Liver (tissue), 3 donors: Measurements from ENCODE around the gene SIAH1.
A peak's percentile ranks its signal among the peaks of the same experiment; 100 is the strongest.

ENCODE experiments used
- EGR1 ChIP-seq, 2 donors: IDR thresholded peaks; 2 replicates each; pipeline ENCODE4 v1.6.1; 2016 to 2018; ENCODE audit warnings: antibody characterized with exemption in 2 of 2, low read depth in 2 of 2
- FOXA1 ChIP-seq: IDR thresholded peaks from 2 replicates; pipeline ENCODE4 v1.6.1; 2016; ENCODE audit warnings: antibody characterized with exemption
- GABPA ChIP-seq, 2 donors: IDR thresholded peaks in 1 of 2; conservative IDR thresholded peaks in 1 of 2; 2 replicates each; pipeline ENCODE4 v1.6.1; 2016; ENCODE audit warnings: antibody characterized with exemption in 2 of 2, mild to moderate bottlenecking in 1 of 2, moderate library complexity in 1 of 2
- JUND ChIP-seq, 2 donors: IDR thresholded peaks; 2 replicates each; pipeline ENCODE4 v1.6.1; 2016; ENCODE audit warnings: antibody characterized with exemption in 2 of 2
- RAD21 ChIP-seq, 2 donors: IDR thresholded peaks; 2 replicates each; pipeline ENCODE4 v1.6.1; 2016; ENCODE audit warnings: antibody characterized with exemption in 2 of 2, mild to moderate bottlenecking in 2 of 2
- TAF1 ChIP-seq: conservative IDR thresholded peaks from 2 replicates; pipeline ENCODE4 v1.6.1; 2016; ENCODE audit warnings: antibody characterized with exemption, mild to moderate bottlenecking
- YY1 ChIP-seq: IDR thresholded peaks from 2 replicates; pipeline ENCODE4 v1.6.1; 2016; ENCODE audit warnings: antibody characterized with exemption, mild to moderate bottlenecking
- TF ChIP-seq, protein P1 (sequence below): fragments of 150-350 bp; IDR thresholded peaks from 2 replicates; pipeline ENCODE4 v1.5.1; 2017; ENCODE audit warnings: improper control_type of control experiment, low read depth, low read length; ENCODE audit not compliant: missing input control
- TF ChIP-seq, protein P2 (sequence below): IDR thresholded peaks from 2 replicates; pipeline ENCODE4 v1.6.1; 2016; ENCODE audit warnings: antibody characterized with exemption, mild to moderate bottlenecking
- TF ChIP-seq, protein P3 (sequence below): IDR thresholded peaks from 2 replicates; pipeline ENCODE4 v1.6.1; 2016; ENCODE audit warnings: antibody characterized with exemption
- TF ChIP-seq, protein P4 (sequence below): IDR thresholded peaks from 2 replicates; pipeline ENCODE4 v1.6.1; 2016; ENCODE audit warnings: antibody characterized with exemption
- donor health status: healthy.
- donor health status: healthy.

DNA sequence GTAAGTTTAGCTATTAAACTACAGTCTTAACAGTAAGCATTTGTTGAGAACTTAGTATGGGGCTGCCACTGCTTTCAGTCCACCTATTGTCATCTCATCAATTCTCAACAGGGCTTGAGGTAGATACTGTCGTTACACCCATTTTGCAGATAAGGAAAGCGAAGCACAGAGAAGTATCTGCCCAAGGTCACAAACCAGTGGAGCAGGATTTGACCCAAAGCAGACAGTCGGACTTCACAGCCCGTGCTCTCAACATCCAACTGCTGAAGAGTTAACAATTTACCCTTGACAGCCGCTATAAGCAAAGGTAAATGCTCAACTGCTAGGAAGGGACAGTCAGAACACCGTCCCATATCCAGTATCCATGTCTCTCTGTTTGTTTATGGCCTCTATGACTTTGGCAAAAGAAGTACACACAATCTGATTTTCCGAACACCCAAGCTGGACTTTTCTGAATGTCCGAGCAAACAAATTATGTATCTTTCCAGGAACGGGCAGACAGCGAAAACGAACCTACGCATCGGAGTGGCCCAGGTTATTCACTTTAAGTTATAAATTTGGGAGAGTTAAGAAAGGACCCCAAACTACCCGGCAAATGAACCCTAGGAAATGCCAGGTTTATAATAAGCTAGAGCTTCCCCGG lies 1.2 kb downstream of the SIAH1 start:
- TF ChIP-seq, protein P1, sequence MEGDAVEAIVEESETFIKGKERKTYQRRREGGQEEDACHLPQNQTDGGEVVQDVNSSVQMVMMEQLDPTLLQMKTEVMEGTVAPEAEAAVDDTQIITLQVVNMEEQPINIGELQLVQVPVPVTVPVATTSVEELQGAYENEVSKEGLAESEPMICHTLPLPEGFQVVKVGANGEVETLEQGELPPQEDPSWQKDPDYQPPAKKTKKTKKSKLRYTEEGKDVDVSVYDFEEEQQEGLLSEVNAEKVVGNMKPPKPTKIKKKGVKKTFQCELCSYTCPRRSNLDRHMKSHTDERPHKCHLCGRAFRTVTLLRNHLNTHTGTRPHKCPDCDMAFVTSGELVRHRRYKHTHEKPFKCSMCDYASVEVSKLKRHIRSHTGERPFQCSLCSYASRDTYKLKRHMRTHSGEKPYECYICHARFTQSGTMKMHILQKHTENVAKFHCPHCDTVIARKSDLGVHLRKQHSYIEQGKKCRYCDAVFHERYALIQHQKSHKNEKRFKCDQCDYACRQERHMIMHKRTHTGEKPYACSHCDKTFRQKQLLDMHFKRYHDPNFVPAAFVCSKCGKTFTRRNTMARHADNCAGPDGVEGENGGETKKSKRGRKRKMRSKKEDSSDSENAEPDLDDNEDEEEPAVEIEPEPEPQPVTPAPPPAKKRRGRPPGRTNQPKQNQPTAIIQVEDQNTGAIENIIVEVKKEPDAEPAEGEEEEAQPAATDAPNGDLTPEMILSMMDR = no peak
- TF ChIP-seq JUND (IDR thresholded peaks at IDR 0.05) = no peak
- TF ChIP-seq, protein P2, sequence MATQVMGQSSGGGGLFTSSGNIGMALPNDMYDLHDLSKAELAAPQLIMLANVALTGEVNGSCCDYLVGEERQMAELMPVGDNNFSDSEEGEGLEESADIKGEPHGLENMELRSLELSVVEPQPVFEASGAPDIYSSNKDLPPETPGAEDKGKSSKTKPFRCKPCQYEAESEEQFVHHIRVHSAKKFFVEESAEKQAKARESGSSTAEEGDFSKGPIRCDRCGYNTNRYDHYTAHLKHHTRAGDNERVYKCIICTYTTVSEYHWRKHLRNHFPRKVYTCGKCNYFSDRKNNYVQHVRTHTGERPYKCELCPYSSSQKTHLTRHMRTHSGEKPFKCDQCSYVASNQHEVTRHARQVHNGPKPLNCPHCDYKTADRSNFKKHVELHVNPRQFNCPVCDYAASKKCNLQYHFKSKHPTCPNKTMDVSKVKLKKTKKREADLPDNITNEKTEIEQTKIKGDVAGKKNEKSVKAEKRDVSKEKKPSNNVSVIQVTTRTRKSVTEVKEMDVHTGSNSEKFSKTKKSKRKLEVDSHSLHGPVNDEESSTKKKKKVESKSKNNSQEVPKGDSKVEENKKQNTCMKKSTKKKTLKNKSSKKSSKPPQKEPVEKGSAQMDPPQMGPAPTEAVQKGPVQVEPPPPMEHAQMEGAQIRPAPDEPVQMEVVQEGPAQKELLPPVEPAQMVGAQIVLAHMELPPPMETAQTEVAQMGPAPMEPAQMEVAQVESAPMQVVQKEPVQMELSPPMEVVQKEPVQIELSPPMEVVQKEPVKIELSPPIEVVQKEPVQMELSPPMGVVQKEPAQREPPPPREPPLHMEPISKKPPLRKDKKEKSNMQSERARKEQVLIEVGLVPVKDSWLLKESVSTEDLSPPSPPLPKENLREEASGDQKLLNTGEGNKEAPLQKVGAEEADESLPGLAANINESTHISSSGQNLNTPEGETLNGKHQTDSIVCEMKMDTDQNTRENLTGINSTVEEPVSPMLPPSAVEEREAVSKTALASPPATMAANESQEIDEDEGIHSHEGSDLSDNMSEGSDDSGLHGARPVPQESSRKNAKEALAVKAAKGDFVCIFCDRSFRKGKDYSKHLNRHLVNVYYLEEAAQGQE = peak; percentile 46
- TF ChIP-seq, protein P3, sequence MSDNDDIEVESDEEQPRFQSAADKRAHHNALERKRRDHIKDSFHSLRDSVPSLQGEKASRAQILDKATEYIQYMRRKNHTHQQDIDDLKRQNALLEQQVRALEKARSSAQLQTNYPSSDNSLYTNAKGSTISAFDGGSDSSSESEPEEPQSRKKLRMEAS = peak; percentile 48
- TF ChIP-seq TAF1 = peak; percentile 82
- peak in 1 of 2 donors; percentile 14 for TF ChIP-seq EGR1 (IDR thresholded peaks at IDR 0.05; ENCODE audit: low read depth in 2 of 2)
- TF ChIP-seq, protein P4, sequence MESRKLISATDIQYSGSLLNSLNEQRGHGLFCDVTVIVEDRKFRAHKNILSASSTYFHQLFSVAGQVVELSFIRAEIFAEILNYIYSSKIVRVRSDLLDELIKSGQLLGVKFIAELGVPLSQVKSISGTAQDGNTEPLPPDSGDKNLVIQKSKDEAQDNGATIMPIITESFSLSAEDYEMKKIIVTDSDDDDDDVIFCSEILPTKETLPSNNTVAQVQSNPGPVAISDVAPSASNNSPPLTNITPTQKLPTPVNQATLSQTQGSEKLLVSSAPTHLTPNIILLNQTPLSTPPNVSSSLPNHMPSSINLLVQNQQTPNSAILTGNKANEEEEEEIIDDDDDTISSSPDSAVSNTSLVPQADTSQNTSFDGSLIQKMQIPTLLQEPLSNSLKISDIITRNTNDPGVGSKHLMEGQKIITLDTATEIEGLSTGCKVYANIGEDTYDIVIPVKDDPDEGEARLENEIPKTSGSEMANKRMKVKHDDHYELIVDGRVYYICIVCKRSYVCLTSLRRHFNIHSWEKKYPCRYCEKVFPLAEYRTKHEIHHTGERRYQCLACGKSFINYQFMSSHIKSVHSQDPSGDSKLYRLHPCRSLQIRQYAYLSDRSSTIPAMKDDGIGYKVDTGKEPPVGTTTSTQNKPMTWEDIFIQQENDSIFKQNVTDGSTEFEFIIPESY = no peak
- no peak for TF ChIP-seq RAD21 (IDR thresholded peaks at IDR 0.05)
- no peak for TF ChIP-seq FOXA1
- TF ChIP-seq GABPA (IDR thresholded peaks at IDR 0.05 in 1 of 2, conservative IDR thresholded peaks at IDR 0.05 in 1 of 2) = no peak
- TF ChIP-seq YY1 = peak; percentile 79
